Measurements from ENCODE around the gene COX6B1.
"Not testable (repeated sequence)": the region's sequence is repeated elsewhere in the genome, so short reads cannot be mapped to it uniquely, and the experiment has no call there.

COX6B1 gene

GRCh38 chr19:35648017-35648961 lies at the start of gene COX6B1:
TSS of gene COX6B1 (plus strand) at chr19:35648323. CDS start at chr19:35651244, 2,921 bp downstream.
- DNase-seq, result peak; percentile 97

GRCh38 chr19:35601971-35602370 lies 46.2 kb upstream of the COX6B1 start:
- DNase-seq, result no peak

- DNase-seq, result not testable (repeated sequence)
Observed at GRCh38 chr19:35604436-35604835, 43.7 kb upstream of the COX6B1 start.

GRCh38 chr19:35607170-35607569 lies 41.0 kb upstream of the COX6B1 start:
- DNase-seq, result not testable (repeated sequence)

GRCh38 chr19:35607661-35608060 lies 40.5 kb upstream of the COX6B1 start:
- DNase-seq, result no peak

GRCh38 chr19:35608251-35608650 lies 39.9 kb upstream of the COX6B1 start:
- no peak for DNase-seq

GRCh38 chr19:35609851-35610353 lies 38.2 kb upstream of the COX6B1 start:
- no peak for DNase-seq

DNA sequence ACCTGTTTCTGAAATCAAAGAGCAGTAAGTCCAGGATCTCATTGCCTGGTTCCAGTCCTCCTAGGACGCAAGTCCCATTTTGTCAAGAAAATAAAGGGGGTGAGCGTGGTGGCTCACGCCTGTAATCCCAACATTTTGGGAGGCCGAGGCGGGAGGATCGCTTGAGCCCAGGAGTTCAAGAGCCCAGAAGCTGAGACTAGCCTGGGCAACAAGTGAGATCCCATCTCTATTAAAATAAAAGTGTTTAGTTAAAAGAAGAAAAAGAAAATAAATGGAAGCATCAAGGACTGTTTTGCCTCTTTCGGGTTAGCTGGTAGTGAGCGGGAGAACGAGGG lies 35.9 kb upstream of the COX6B1 start:
- DNase-seq, result no peak

- peak; percentile 87 for DNase-seq
Observed at GRCh38 chr19:35612559-35613321, 35.4 kb upstream of the COX6B1 start, which contains the start of gene HAUS5. TSS of gene HAUS5 (plus strand) at chr19:35612735. CDS start at chr19:35612795, 60 bp downstream.

GRCh38 chr19:35613574-35613973 lies 34.5 kb upstream of the COX6B1 start:
- DNase-seq, result no peak

DNA sequence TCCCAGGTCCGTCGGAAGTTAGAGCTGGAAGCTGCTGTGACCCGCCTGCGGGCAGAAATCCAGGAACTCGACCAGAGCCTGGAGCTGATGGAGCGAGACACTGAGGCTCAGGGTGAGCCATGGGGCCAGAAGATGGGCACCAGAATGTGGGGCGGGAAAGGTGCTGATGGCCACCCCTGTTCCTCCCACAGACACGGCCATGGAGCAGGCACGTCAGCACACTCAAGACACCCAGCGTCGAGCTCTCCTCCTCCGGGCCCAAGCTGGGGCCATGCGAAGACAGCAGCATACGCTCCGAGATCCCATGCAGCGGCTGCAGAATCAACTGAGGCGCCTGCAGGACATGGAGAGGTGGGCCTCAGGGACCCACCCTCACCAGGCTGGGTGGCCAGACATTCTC lies 33.1 kb upstream of the COX6B1 start:
- no peak for DNase-seq

GRCh38 chr19:35618857-35619256 lies 29.3 kb upstream of the COX6B1 start:
- DNase-seq, result no peak

- no peak for DNase-seq
Observed at GRCh38 chr19:35619290-35619923, 28.7 kb upstream of the COX6B1 start.

- no peak for DNase-seq
Observed at GRCh38 chr19:35620001-35620400, 28.1 kb upstream of the COX6B1 start.

GRCh38 chr19:35621708-35622107 lies 26.4 kb upstream of the COX6B1 start:
- DNase-seq, result no peak

- DNase-seq, result no peak
Observed at GRCh38 chr19:35622750-35623149, 25.4 kb upstream of the COX6B1 start.

DNA sequence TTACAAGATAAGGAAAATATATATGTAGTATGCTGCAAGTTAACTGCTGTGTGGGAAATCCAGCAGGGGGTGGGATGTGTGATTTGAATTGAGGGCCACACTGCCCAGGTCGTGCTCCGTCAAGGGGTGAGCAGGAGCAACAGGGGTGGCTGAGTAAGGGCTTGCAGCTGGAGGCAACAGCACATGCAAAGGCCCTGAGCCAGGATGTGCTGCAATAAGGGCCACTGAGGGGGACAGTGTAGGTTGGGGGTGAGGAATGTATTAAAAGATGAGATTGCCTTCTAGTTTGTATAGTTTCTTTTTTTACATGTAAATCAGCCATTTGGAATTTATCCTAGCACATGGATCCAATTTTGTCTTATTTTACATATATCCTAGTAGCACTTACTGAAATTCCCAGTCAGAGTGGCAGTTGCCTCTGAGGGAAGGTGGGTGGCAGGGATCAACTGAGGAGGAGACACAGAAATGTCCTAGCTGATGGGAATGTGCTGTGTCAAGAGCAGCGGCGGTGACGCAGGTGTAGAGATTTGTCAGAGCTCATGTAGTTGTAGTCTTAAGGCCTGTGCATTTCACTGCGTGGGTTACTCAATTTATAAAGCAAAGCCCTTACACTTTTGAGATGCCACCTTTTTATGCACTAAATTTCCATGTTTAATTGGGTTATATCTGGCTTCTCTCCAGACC lies 24.7 kb upstream of the COX6B1 start:
- no peak for DNase-seq

GRCh38 chr19:35628264-35628564 lies 19.9 kb upstream of the COX6B1 start:
- DNase-seq, result no peak

GRCh38 chr19:35628565-35629331 lies 19.4 kb upstream of the COX6B1 start, which contains the start of gene RBM42:
TSS of gene RBM42 (plus strand) at chr19:35629036. CDS start at chr19:35629154, 118 bp downstream.
- peak; percentile 98 for DNase-seq

DNA sequence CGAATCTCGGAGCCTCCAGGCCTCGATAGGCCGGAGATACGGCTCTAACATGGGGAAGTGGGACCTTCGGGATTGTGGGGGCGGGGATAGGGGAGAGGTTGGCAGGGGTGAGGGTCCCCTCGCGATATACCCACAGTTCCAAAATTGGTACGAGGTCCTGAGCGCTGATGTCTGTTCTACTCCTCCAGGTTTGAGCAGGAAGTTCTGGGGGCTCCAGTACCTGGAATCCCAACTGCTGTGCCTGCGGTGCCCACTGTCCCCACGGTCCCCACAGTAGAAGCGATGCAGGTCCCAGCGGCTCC lies 18.8 kb upstream of the COX6B1 start:
- no peak for DNase-seq

DNA sequence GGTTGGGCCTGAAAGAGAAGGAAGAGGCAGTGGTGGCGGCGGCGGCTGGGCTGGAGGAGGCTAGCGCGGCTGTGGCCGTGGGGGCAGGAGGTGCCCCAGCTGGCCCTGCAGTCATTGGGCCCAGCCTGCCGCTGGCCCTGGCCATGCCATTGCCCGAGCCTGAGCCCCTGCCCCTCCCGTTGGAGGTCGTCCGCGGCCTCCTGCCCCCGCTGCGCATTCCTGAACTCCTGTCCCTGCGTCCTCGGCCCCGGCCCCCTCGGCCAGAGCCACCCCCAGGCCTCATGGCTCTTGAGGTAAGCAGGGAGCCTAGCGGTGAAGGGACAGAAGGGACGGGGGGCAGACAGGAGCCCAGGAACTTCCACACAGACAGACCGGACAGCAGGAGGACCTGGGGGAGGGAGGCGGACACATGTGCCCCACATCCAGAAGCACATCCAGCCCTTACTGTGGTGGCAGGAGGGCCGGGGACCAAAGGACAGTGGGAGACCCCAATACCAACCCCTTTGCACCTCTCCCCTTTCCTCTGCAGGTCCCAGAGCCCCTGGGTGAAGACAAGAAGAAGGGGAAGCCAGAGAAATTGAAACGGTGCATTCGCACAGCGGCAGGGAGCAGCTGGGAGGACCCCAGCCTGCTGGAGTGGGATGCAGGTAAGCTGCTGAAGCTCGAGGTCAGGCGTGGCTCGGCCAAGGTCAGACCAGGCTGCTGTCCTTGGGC lies 14.2 kb upstream of the COX6B1 start:
- no peak for DNase-seq
